ENCODE data around the gene BCL10. TPM values are rescaled to one million over a fixed set of nuclear protein-coding genes. Genes with fewer than 3 reads are reported as not detected.
A peak's percentile ranks its signal among the peaks of the same experiment; 100 is the strongest.

BCL10 gene
- total and polyA plus RNA-seq, 2 of the 13 experiments (the other 11 are each of a cell fraction or from before 2014, with no cell fraction given) = 3.7 to 14.1 TPM

DNA sequence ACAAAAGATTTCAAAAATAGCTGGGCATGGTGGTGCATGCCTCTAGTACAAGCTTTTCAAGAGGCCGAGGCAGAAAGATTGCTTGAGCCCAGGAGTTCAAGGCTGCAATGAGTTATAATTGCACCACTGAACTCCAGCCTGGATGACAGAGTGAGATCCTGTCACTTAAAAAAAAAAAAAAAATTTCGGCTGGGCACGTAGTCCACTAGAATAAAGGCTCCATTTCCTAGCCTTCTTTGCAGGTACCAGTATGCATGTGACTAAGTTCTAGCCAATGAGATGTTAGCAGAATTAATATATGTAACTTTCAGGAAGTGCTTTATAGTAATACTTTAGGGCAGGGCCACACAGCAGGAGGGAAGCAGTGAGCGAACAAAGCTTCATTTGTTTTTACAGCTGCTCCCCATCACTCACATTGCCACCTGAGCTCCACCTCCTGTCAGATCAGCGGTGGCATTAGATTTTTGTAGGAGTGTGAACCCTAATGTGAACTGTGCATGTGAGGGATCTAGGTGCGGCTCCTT is 46.8 kb downstream of the BCL10 start:
- Histone ChIP-seq H3K4me3 (replicated peaks in 1 of 3; ENCODE audit: insufficient read depth in 1 of 3, low read depth in 2 of 3, low read length in 3 of 3) (peak overlapping the region in 1 of 3 experiments; percentile 10; a peak in 1 of 6 replicates), H3K36me3 (replicated peaks in 1 of 2; ENCODE audit: control insufficient read depth in 1 of 2, insufficient read depth in 2 of 2, low read length in 2 of 2) (no peaks in the 10 kb centered on the region), H4K20me1 (ENCODE audit: insufficient read depth, low read length) (no peaks in the 10 kb centered on the region), H3K4me1 (ENCODE audit: insufficient read depth, low read length) (peaks cover 21% of the 10 kb centered on the region), H3K27me3 (ENCODE audit: control insufficient read depth in 1 of 2, insufficient read depth in 2 of 2, low read length in 2 of 2) (no peaks in the 10 kb centered on the region), H3K4me2 (ENCODE audit: low read depth, low read length) (peak overlapping the region; percentile 52), H3K9me3 (ENCODE audit: low read length) (no peaks in the 10 kb centered on the region), H3K9ac (ENCODE audit: insufficient read depth, low read depth, low read length) (no peak overlapping the region), H3K79me2 (ENCODE audit: insufficient read depth, low read length) (no peaks in the 10 kb centered on the region), H3K27ac (ENCODE audit: extremely low read length, insufficient read depth, low read length) (no peak overlapping the region), H2AFZ (ENCODE audit: low read length) (no peak overlapping the region)
- no TSS peak for BruUV-seq (replicated peaks)
- peak; percentile 50 for DNase-seq (ENCODE audit: low spot score)
- ChIA-PET POLR2A (no interaction called here), CTCF (ENCODE audit: low intra/inter-chr PET ratio, low total read pairs) (no interaction called here)
- in situ Hi-C loops (cut with HindIII; ENCODE audit: extremely low pct_ligation_motif_present, low pct_unique_long_range_greater_than_20kb) = no loop called here
- TF ChIP-seq CREB1 (IDR thresholded peaks at IDR 0.05) = no peak
- TF ChIP-seq CREB1 (CRISPR knock-in tag; IDR thresholded peaks at IDR 0.05) = 0 out of 2 replicates have a peak, but pooled peaks have one; percentile 34
- no peak for TF ChIP-seq FOSL2 (CRISPR knock-in tag; IDR thresholded peaks at IDR 0.05)
- TF ChIP-seq, protein P1, sequence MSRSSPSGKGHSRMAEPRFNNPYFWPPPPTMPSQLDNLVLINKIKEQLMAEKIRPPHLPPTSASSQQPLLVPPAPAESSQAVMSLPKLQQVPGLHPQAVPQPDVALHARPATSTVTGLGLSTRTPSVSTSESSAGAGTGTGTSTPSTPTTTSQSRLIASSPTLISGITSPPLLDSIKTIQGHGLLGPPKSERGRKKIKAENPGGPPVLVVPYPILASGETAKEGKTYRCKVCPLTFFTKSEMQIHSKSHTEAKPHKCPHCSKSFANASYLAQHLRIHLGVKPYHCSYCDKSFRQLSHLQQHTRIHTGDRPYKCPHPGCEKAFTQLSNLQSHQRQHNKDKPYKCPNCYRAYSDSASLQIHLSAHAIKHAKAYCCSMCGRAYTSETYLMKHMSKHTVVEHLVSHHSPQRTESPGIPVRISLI (CRISPR knock-in tag; IDR thresholded peaks at IDR 0.05; ENCODE audit: borderline replicate concordance) = peak; percentile 69; the same call in 1 of the 2 replicates
- TF ChIP-seq, protein P2, sequence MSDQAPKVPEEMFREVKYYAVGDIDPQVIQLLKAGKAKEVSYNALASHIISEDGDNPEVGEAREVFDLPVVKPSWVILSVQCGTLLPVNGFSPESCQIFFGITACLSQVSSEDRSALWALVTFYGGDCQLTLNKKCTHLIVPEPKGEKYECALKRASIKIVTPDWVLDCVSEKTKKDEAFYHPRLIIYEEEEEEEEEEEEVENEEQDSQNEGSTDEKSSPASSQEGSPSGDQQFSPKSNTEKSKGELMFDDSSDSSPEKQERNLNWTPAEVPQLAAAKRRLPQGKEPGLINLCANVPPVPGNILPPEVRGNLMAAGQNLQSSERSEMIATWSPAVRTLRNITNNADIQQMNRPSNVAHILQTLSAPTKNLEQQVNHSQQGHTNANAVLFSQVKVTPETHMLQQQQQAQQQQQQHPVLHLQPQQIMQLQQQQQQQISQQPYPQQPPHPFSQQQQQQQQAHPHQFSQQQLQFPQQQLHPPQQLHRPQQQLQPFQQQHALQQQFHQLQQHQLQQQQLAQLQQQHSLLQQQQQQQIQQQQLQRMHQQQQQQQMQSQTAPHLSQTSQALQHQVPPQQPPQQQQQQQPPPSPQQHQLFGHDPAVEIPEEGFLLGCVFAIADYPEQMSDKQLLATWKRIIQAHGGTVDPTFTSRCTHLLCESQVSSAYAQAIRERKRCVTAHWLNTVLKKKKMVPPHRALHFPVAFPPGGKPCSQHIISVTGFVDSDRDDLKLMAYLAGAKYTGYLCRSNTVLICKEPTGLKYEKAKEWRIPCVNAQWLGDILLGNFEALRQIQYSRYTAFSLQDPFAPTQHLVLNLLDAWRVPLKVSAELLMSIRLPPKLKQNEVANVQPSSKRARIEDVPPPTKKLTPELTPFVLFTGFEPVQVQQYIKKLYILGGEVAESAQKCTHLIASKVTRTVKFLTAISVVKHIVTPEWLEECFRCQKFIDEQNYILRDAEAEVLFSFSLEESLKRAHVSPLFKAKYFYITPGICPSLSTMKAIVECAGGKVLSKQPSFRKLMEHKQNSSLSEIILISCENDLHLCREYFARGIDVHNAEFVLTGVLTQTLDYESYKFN (CRISPR knock-in tag; conservative IDR thresholded peaks at IDR 0.05) = 0 out of 2 replicates have a peak, but pooled peaks have one; percentile 17
- no peak for TF ChIP-seq ZNF225 (CRISPR knock-in tag; IDR thresholded peaks at IDR 0.05)
- TF ChIP-seq SP5 (CRISPR knock-in tag; IDR thresholded peaks at IDR 0.05; ENCODE audit: borderline replicate concordance, low read depth) = peak; percentile 30; the same call in 1 of the 2 replicates
- TF ChIP-seq NFYC (CRISPR knock-in tag; IDR thresholded peaks at IDR 0.05) = 0 out of 2 replicates have a peak, but pooled peaks have one; percentile 21
- TF ChIP-seq ATAD3A (CRISPR knock-in tag; IDR thresholded peaks at IDR 0.05) = no peak
- TF ChIP-seq ELF1 (CRISPR knock-in tag; IDR thresholded peaks at IDR 0.05) = 0 out of 2 replicates have a peak, but pooled peaks have one; percentile 15
- TF ChIP-seq PHF21A (CRISPR knock-in tag; IDR thresholded peaks at IDR 0.05) = peak; percentile 60
- TF ChIP-seq ZNF570 (CRISPR knock-in tag; IDR thresholded peaks at IDR 0.05; ENCODE audit: borderline replicate concordance) = no peak
- no peak for TF ChIP-seq SOX5 (CRISPR knock-in tag; IDR thresholded peaks at IDR 0.05; ENCODE audit: borderline replicate concordance)
- TF ChIP-seq ZBTB1 (CRISPR knock-in tag; IDR thresholded peaks at IDR 0.05; ENCODE audit: borderline replicate concordance) = no peak
- 14% methylated on average over 6 of the region's 6 CpGs for WGBS (ENCODE audit: low lambda C conversion rate)
- FAIRE-seq = no peak
- intact Hi-C loops (cut with micrococcal nuclease; ENCODE audit: unreplicated experiment) = loop anchor here (1.0 kb wide), 1 partner anchor 120 kb away; no protein-coding TSS in a partner anchor
- peak; percentile 85 for ATAC-seq
